ENCODE results near the gene LPCAT1.

DNA sequence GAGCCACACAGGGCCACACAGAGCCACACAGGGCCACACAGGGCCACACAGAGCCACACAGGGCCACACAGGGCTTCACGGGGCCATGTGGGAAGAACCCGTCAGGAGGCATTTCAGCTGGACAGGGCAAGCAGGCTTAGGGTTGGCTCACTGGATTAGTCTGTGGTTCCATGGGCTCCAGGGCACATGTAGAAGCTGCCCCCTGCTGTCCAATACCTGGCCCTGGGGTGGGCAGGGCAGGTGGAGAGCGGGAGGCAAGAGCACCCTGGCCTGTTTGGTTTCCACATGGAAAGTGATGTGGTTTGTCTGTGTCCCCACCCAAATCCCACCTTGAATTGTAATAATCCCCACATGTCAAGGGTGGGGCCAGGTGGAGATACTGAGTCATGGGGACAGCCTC lies 16.4 kb upstream of the LPCAT1 start:
- TF ChIP-seq CTCF (IDR thresholded peaks at IDR 0.05; ENCODE audit: poor library complexity) (no peak), EZH2phosphoT487 (IDR thresholded peaks at IDR 0.05; ENCODE audit: low read depth, severe bottlenecking, unreplicated experiment) (no peak), EZH2 (IDR thresholded peaks at IDR 0.05; ENCODE audit: borderline replicate concordance) (no peak)
